PFSK-1 (cell line): ENCODE measurements around the gene PRRG4.

Experiments used
- FOXP2 ChIP-seq: optimal IDR thresholded peaks from 2 replicates; pipeline ENCODE3; 2011; ENCODE audit warnings: borderline replicate concordance, control low read depth, inconsistent platforms; ENCODE audit not compliant: insufficient read depth; ENCODE audit errors: extremely low read length, extremely low read depth
- POLR2AphosphoS5 ChIP-seq: IDR thresholded peaks from 2 replicates; pipeline ENCODE4 v1.6.1; 2012; ENCODE audit warnings: low read depth, mild to moderate bottlenecking, control low read depth, low read length, moderate library complexity
- SIN3A ChIP-seq: IDR thresholded peaks from 2 replicates; pipeline ENCODE4 v1.6.1; 2012; ENCODE audit warnings: mild to moderate bottlenecking, low read length, moderate library complexity, borderline replicate concordance; ENCODE audit not compliant: insufficient read depth
- TAF1 ChIP-seq: IDR thresholded peaks from 2 replicates; pipeline ENCODE4 v1.6.1; 2012; ENCODE audit warnings: low read length, control low read depth, borderline replicate concordance; ENCODE audit not compliant: insufficient read depth
- TF ChIP-seq, protein P1 (sequence below), 2 experiments: IDR thresholded peaks; 2 replicates each; pipeline versions ENCODE4 v1.6.1 to v1.8.0; 2011 to 2012; ENCODE audit warnings: low read depth in 2 of 2, low read length in 2 of 2, control low read depth in 1 of 2, inconsistent platforms in 1 of 2, mild to moderate bottlenecking in 1 of 2, moderate library complexity in 1 of 2; ENCODE audit not compliant: insufficient read depth in 1 of 2

PRRG4 gene

DNA sequence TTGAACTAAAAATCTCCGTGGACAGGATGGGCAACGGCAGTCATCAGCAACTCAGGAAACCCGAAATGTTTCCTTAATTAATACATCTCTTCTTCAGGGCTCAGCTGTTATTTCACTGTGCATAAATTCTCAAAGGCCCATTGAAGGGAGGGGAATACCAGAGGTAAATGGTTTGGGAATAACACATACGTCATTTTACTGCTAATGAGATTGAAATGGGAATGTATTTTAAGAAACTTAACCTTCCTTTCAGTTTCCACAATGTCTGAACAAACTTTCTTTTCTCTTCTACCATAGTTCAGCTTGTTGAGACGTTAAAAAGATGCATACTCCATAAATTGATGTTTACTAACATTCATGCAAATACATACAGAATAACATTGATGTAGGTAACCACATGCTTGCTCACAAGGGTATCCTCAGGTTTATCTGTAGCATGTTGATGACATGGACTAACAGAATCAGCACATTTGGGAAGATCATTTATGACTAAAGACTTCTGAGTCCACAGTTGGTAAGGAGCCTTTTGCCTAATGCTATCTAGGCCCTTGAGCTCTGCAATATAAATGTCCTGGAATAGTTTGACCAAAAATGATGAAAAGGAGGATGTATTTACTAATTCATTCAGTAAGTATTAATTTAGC is 7.7 kb upstream of the PRRG4 start:
- TF ChIP-seq, protein P1, sequence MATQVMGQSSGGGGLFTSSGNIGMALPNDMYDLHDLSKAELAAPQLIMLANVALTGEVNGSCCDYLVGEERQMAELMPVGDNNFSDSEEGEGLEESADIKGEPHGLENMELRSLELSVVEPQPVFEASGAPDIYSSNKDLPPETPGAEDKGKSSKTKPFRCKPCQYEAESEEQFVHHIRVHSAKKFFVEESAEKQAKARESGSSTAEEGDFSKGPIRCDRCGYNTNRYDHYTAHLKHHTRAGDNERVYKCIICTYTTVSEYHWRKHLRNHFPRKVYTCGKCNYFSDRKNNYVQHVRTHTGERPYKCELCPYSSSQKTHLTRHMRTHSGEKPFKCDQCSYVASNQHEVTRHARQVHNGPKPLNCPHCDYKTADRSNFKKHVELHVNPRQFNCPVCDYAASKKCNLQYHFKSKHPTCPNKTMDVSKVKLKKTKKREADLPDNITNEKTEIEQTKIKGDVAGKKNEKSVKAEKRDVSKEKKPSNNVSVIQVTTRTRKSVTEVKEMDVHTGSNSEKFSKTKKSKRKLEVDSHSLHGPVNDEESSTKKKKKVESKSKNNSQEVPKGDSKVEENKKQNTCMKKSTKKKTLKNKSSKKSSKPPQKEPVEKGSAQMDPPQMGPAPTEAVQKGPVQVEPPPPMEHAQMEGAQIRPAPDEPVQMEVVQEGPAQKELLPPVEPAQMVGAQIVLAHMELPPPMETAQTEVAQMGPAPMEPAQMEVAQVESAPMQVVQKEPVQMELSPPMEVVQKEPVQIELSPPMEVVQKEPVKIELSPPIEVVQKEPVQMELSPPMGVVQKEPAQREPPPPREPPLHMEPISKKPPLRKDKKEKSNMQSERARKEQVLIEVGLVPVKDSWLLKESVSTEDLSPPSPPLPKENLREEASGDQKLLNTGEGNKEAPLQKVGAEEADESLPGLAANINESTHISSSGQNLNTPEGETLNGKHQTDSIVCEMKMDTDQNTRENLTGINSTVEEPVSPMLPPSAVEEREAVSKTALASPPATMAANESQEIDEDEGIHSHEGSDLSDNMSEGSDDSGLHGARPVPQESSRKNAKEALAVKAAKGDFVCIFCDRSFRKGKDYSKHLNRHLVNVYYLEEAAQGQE (IDR thresholded peaks at IDR 0.05; ENCODE audit: insufficient read depth in 1 of 2, low read depth in 2 of 2, low read length in 2 of 2), result no peak
- TF ChIP-seq TAF1 (no peak), POLR2AphosphoS5 (no peak), SIN3A (no peak), FOXP2 (no peak)

DNA sequence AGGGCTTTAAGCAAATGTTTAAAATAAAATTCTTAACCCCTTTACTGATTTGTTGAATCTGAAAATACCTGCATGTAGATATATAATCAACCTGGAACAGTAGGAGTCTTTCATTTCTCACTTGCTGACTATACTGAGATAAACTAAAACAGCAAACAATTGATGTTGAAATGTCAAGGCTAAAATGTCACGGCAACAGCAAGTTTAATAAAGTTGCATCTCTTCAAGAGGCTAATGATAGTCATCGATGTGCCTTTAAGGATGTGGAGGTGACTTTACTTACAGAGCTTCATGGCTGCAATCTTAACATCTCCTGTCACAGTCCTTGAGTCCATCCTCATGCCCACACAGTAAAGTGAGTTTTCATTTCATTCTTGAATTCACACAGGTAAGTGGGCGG is 3.6 kb upstream of the PRRG4 start:
- TF ChIP-seq POLR2AphosphoS5, result no peak
- no peak for TF ChIP-seq TAF1
- TF ChIP-seq SIN3A, result no peak
- TF ChIP-seq FOXP2, result no peak

DNA sequence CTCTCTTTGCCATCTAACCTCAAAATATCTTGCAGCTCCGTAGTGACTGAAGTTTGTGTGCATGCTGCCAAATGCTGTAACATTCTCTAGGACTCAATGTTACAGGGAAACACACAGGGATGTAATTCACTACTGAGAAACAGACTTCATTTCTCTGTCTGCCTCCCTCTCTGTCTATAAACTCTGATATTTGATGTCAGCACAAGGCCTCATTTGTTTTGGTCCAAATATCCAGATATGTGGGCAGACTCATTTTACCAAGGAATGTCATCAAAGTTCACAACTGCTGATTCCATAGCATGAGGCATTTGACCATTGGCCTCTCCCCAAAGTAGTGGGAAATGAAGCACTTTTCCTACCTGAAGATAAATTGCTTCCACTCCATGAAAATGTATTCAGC is 2.5 kb upstream of the PRRG4 start:
- no peak for TF ChIP-seq FOXP2
- TF ChIP-seq, protein P1 (IDR thresholded peaks at IDR 0.05; ENCODE audit: insufficient read depth in 1 of 2, low read depth in 2 of 2, low read length in 2 of 2), result no peak

DNA sequence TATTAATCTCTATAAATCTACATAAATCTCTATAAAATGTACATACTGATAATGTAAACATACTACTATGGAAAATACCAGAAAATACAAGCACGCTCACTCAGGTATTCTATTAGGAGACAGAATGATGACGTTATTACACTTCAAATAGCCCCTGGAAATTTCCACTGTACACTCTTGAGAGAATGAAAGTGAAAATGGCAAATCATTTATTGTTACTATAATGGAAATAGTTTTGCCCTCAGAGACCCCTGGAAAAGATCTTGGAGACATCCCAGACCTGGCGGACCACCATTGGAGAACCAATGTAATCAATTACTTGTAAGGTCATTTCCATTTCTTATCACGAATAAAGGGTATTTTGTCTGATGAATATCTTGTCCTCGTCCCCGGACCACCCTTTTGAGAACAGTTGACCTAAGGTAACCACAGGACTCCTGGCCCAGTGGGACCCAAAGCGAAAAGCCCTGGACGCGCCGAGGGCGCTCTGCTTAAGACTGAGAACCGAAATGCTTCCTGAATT is 509 bp upstream of the PRRG4 start:
- TF ChIP-seq SIN3A (no peak), POLR2AphosphoS5 (no peak), FOXP2 (no peak), TAF1 (no peak)
- TF ChIP-seq, protein P1 (IDR thresholded peaks at IDR 0.05; ENCODE audit: insufficient read depth in 1 of 2, low read depth in 2 of 2, low read length in 2 of 2), result no peak

DNA sequence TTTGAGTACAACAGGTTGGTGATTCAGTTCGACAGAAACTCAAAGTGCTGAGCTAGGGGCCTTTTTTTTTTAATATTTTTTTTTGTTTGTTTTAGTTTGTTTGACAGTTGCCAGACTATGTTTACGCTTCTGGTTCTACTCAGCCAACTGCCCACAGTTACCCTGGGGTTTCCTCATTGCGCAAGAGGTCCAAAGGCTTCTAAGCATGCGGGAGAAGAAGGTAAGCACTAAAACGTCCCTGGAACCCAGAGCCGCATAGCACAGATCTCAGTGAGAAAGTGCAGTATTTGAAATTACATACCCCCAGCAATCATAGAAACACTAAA is 649 bp downstream of the PRRG4 start:
- no peak for TF ChIP-seq TAF1
- TF ChIP-seq FOXP2, result no peak
- no peak for TF ChIP-seq POLR2AphosphoS5
- TF ChIP-seq, protein P1 (IDR thresholded peaks at IDR 0.05; ENCODE audit: insufficient read depth in 1 of 2, low read depth in 2 of 2, low read length in 2 of 2), result no peak
- no peak for TF ChIP-seq SIN3A
